ENCODE data around the gene TMEM37. TPM values are rescaled to one million over a fixed set of nuclear protein-coding genes. Genes with fewer than 3 reads are reported as not detected.

TMEM37 gene
- total and polyA plus RNA-seq, 2 of the 13 experiments (the other 11 are each of a cell fraction or from before 2014, with no cell fraction given): 37.7 to 115 TPM

DNA sequence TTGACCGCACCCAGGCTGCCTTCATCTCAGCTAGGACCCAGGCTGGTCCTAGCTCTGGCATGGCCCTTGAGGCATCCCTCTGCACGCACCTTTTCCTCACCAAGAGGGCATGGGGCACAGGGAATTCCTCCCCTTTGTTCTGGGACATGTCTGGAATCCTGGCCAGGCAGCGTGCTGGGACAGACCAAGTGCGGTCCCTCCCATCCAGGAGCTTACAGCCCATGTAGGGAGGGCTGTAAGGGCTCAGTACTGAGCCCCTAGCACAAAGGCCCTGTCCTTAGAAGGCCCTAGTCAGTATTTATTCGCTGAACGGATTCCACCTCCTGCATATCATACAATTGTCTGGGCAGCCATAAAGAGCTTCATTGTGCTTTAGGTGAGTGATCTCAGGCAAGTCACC is 3.0 kb downstream of the TMEM37 start (continued):
- peak; percentile 77 for TF ChIP-seq ZNF687 (CRISPR knock-in tag; IDR thresholded peaks at IDR 0.05)
- TF ChIP-seq, protein P1, sequence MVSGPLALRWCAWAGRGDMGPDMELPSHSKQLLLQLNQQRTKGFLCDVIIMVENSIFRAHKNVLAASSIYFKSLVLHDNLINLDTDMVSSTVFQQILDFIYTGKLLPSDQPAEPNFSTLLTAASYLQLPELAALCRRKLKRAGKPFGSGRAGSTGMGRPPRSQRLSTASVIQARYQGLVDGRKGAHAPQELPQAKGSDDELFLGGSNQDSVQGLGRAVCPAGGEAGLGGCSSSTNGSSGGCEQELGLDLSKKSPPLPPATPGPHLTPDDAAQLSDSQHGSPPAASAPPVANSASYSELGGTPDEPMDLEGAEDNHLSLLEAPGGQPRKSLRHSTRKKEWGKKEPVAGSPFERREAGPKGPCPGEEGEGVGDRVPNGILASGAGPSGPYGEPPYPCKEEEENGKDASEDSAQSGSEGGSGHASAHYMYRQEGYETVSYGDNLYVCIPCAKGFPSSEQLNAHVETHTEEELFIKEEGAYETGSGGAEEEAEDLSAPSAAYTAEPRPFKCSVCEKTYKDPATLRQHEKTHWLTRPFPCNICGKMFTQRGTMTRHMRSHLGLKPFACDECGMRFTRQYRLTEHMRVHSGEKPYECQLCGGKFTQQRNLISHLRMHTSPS (CRISPR knock-in tag; IDR thresholded peaks at IDR 0.05; ENCODE audit: low read depth): 0 out of 2 replicates have a peak, but pooled peaks have one; percentile 56
- TF ChIP-seq HOXA7 (CRISPR knock-in tag; IDR thresholded peaks at IDR 0.05): no peak
- TF ChIP-seq CHD4 (IDR thresholded peaks at IDR 0.05; ENCODE audit: borderline replicate concordance, low read length): no peak
- TF ChIP-seq CCDC6 (CRISPR knock-in tag; IDR thresholded peaks at IDR 0.05): no peak
- TF ChIP-seq, protein P2, sequence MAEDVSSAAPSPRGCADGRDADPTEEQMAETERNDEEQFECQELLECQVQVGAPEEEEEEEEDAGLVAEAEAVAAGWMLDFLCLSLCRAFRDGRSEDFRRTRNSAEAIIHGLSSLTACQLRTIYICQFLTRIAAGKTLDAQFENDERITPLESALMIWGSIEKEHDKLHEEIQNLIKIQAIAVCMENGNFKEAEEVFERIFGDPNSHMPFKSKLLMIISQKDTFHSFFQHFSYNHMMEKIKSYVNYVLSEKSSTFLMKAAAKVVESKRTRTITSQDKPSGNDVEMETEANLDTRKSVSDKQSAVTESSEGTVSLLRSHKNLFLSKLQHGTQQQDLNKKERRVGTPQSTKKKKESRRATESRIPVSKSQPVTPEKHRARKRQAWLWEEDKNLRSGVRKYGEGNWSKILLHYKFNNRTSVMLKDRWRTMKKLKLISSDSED (CRISPR knock-in tag; IDR thresholded peaks at IDR 0.05): no peak
- TF ChIP-seq, protein P3, sequence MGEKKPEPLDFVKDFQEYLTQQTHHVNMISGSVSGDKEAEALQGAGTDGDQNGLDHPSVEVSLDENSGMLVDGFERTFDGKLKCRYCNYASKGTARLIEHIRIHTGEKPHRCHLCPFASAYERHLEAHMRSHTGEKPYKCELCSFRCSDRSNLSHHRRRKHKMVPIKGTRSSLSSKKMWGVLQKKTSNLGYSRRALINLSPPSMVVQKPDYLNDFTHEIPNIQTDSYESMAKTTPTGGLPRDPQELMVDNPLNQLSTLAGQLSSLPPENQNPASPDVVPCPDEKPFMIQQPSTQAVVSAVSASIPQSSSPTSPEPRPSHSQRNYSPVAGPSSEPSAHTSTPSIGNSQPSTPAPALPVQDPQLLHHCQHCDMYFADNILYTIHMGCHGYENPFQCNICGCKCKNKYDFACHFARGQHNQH (CRISPR knock-in tag; IDR thresholded peaks at IDR 0.05): 0 out of 2 replicates have a peak, but pooled peaks have one; percentile 19
- peak; percentile 20; the same call in 1 of the 2 replicates for TF ChIP-seq HNF4A (CRISPR knock-in tag; IDR thresholded peaks at IDR 0.05)
- TF ChIP-seq THRA (CRISPR knock-in tag; IDR thresholded peaks at IDR 0.05; ENCODE audit: borderline replicate concordance): peak; percentile 65; the same call in 1 of the 2 replicates
- no peak for TF ChIP-seq ZNF44 (CRISPR knock-in tag; IDR thresholded peaks at IDR 0.05)
- no peak for TF ChIP-seq ZNF616 (CRISPR knock-in tag; IDR thresholded peaks at IDR 0.05; ENCODE audit: low read depth)
- TF ChIP-seq RXRA (CRISPR knock-in tag; IDR thresholded peaks at IDR 0.05): peak; percentile 79
- TF ChIP-seq, protein P4, sequence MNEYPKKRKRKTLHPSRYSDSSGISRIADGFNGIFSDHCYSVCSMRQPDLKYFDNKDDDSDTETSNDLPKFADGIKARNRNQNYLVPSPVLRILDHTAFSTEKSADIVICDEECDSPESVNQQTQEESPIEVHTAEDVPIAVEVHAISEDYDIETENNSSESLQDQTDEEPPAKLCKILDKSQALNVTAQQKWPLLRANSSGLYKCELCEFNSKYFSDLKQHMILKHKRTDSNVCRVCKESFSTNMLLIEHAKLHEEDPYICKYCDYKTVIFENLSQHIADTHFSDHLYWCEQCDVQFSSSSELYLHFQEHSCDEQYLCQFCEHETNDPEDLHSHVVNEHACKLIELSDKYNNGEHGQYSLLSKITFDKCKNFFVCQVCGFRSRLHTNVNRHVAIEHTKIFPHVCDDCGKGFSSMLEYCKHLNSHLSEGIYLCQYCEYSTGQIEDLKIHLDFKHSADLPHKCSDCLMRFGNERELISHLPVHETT (CRISPR knock-in tag; conservative IDR thresholded peaks at IDR 0.05): no peak
- TF ChIP-seq HNRNPLL (IDR thresholded peaks at IDR 0.05; ENCODE audit: low read depth, low read length, poor library complexity, severe bottlenecking): no peak
- TF ChIP-seq CEBPB (IDR thresholded peaks at IDR 0.05; ENCODE audit: borderline replicate concordance, low read depth, low read length): no peak
- no peak for TF ChIP-seq ZNF589 (CRISPR knock-in tag; conservative IDR thresholded peaks at IDR 0.05)
- no peak for TF ChIP-seq ZNF782 (CRISPR knock-in tag; IDR thresholded peaks at IDR 0.05; ENCODE audit: borderline replicate concordance)
- TF ChIP-seq ZNF841 (CRISPR knock-in tag; IDR thresholded peaks at IDR 0.05; ENCODE audit: borderline replicate concordance): no peak
- TF ChIP-seq NR1H2 (CRISPR knock-in tag; IDR thresholded peaks at IDR 0.05; ENCODE audit: borderline replicate concordance, low read depth): no peak

All from HepG2 (cell line).